GM19438 (cell line): Measurements from ENCODE around the gene FCF1.
A peak's percentile ranks its signal among the peaks of the same experiment; 100 is the strongest.

Experiments
- ATAC-seq: cut with Tn5 transposase; IDR thresholded peaks from one replicate; pipeline ENCODE4 v1.9.1; 2021; ENCODE audit warnings: low read depth; ENCODE audit not compliant: unreplicated experiment

Gene FCF1

GRCh38 chr14:74762917-74763802, 50.2 kb downstream of the FCF1 start, which contains the start of gene YLPM1:
YLPM1 (plus strand) TSS chr14:74763316; CDS start chr14:74763490, 174 bp downstream.
- ATAC-seq, result peak; percentile 93

GRCh38 chr14:74763803-74764531, 51.0 kb downstream of the FCF1 start:
- no peak for ATAC-seq

- no peak for ATAC-seq
Observed at GRCh38 chr14:74765721-74766120, 52.8 kb downstream of the FCF1 start.

- no peak for ATAC-seq
Observed at GRCh38 chr14:74771399-74771798, 58.5 kb downstream of the FCF1 start.

- no peak for ATAC-seq
Observed at GRCh38 chr14:74784634-74785033, 71.7 kb downstream of the FCF1 start.

- no peak for ATAC-seq
Observed at GRCh38 chr14:74785056-74785613, 72.2 kb downstream of the FCF1 start.

- no peak for ATAC-seq
Observed at GRCh38 chr14:74786796-74787315, 73.9 kb downstream of the FCF1 start.
